T-cell (primary cell): ENCODE measurements around the gene PTGFR. TPM values are rescaled to one million over a fixed set of nuclear protein-coding genes. Genes with fewer than 3 reads are reported as not detected.

ENCODE experiments used
- ATAC-seq, 4 experiments: fragments of 200-7000 bp in 3 of 4; fragments of 150-1000 bp in 1 of 4; cut with Tn5 transposase; replicated peaks in 1 of 4; 1 replicate in 3 of 4; 2 replicates in 1 of 4; pipeline ENCODE4 v1.10.0; 2021; ENCODE audit warnings: moderate library complexity in 3 of 4, mild to moderate bottlenecking in 2 of 4, moderate number of reproducible peaks in 1 of 4
- CTCF ChIA-PET, 2 donors: fragments of 300-600 bp; sonication (Branson Sonifier 250); formaldehyde crosslinking; loops; one replicate each; lab custom pipeline; 2022; ENCODE audit warnings: antibody characterized with exemption in 2 of 2; lab: Charles Lee
- POLR2A ChIA-PET, 2 donors: fragments of 300-600 bp; sonication (Branson Sonifier 250); formaldehyde crosslinking; loops; one replicate each; lab custom pipeline; 2022; ENCODE audit warnings: antibody characterized with exemption in 2 of 2; lab: Charles Lee
- DNase-seq, 35 experiments: peaks; one replicate each; pipeline versions ENCODE4 v3.0.0 to v3.0.0-alpha.2; 2013 to 2023
- H3K27ac ChIP-seq: one replicate; pipeline ENCODE4 v1.5.1; 2013; ENCODE audit warnings: low read length
- H3K27me3 ChIP-seq, 2 experiments: replicated peaks in 1 of 2; 1 replicate in 1 of 2; 2 replicates in 1 of 2; pipeline versions ENCODE4 v1.6.1 to v1.7.0; 2013; ENCODE audit warnings: low read length in 1 of 2, mixed read lengths in 1 of 2; ENCODE audit not compliant: control insufficient read depth in 2 of 2, insufficient read depth in 2 of 2; ENCODE audit errors: extremely low read depth in 1 of 2
- H3K36me3 ChIP-seq, 2 donors: 1 replicate in 1 of 2; 2 replicates in 1 of 2; pipeline versions ENCODE4 v1.6.1 to v1.7.0; 2013; ENCODE audit warnings: low read length in 1 of 2; ENCODE audit not compliant: control insufficient read depth in 2 of 2, insufficient read depth in 1 of 2; ENCODE audit errors: extremely low read depth in 1 of 2
- H3K4me1 ChIP-seq, 2 experiments: 1 replicate in 1 of 2; 2 replicates in 1 of 2; pipeline versions ENCODE4 v1.6.1 to v1.7.0; 2013; ENCODE audit warnings: low read length in 2 of 2, mixed read lengths in 1 of 2; ENCODE audit not compliant: insufficient read depth in 2 of 2, control insufficient read depth in 1 of 2; ENCODE audit errors: extremely low read depth in 1 of 2
- H3K4me3 ChIP-seq, 2 donors: 1 replicate in 1 of 2; 2 replicates in 1 of 2; pipeline versions ENCODE4 v1.5.1 to v1.7.0; 2013; ENCODE audit warnings: mild to moderate bottlenecking in 2 of 2, low read length in 1 of 2, moderate library complexity in 1 of 2; ENCODE audit not compliant: control insufficient read depth in 1 of 2; ENCODE audit errors: extremely low read depth in 1 of 2
- H3K9me3 ChIP-seq: 2 replicates; pipeline ENCODE4 v1.7.0; 2013
- H3K27ac Mint-ChIP-seq, 2 donors: one replicate each; pipeline ENCODE4 v1.8.0; 2020 to 2021; ENCODE audit warnings: mild to moderate bottlenecking in 2 of 2, mixed read lengths in 2 of 2
- H3K27me3 Mint-ChIP-seq, 2 donors: one replicate each; pipeline ENCODE4 v1.8.0; 2021 to 2022; ENCODE audit warnings: mixed read lengths in 2 of 2
- H3K36me3 Mint-ChIP-seq: one replicate; pipeline ENCODE4 v1.8.0; 2021; ENCODE audit warnings: mixed read lengths
- H3K4me1 Mint-ChIP-seq, 3 donors: one replicate each; pipeline ENCODE4 v1.8.0; 2020 to 2022; ENCODE audit warnings: mixed read lengths in 3 of 3, mild to moderate bottlenecking in 1 of 3
- H3K4me3 Mint-ChIP-seq, 3 donors: one replicate each; pipeline ENCODE4 v1.8.0; 2020 to 2022; ENCODE audit warnings: mild to moderate bottlenecking in 3 of 3, mixed read lengths in 3 of 3, moderate library complexity in 3 of 3
- H3K9me3 Mint-ChIP-seq, 3 donors: one replicate each; pipeline ENCODE4 v1.8.0; 2020 to 2022; ENCODE audit warnings: mixed read lengths in 3 of 3
- WGBS: methylation state at CpG from one replicate; pipeline ENCODE4 v1.1.5; 2013; ENCODE audit warnings: missing lambda C conversion rate; ENCODE audit not compliant: insufficient coverage; 5-methylcytosine and 5-hydroxymethylcytosine counted together
- total RNA-seq, 35 experiments: library from RNA in 6 of 35; stranded (reverse) in 6 of 35; fragments of 120-200 nt in 1 of 35; gene quantifications; one replicate each; pipeline versions ENCODE4 v1.2.1 to v1.2.4 and lab custom pipeline; 2013 to 2026

The PTGFR gene
- total RNA-seq, 5 donors from 2014 or later (not counting 1 experiment from before 2014, with no cell fraction given) = 0.13 TPM; not detected in 4

- DNase-seq = no peak
- H3K4me1 ChIP-seq = no peaks in the 10 kb centered on the region
- ATAC-seq = no peak
- no peaks in the 10 kb centered on the region for H3K9me3 ChIP-seq
- Mint-ChIP-seq H3K27ac (no peak overlapping the region), H3K36me3 (no peaks in the 10 kb centered on the region), H3K27me3 (peaks cover 12 to 19% of the 10 kb centered on the region in 2 donors), H3K9me3 (peaks cover 4 to 5% (median 4%) of the 10 kb centered on the region in 3 donors), H3K4me3 (no peak overlapping the region), H3K4me1 (no peaks in the 10 kb centered on the region)
- no peak overlapping the region for H3K4me3 ChIP-seq
- POLR2A ChIA-PET = no interaction called here
- CTCF ChIA-PET = interaction anchor here in 1 of 2 donors (0.6 to 0.7 kb wide), 3 partner anchors 48 to 432 kb away, joined by 3 read pairs; no protein-coding TSS in a partner anchor
- H3K27ac ChIP-seq = no peak overlapping the region
- H3K36me3 ChIP-seq = no peaks in the 10 kb centered on the region
- no peaks in the 10 kb centered on the region for H3K27me3 ChIP-seq
Observed at GRCh38 chr1:78559680-78560079, 68.9 kb downstream of the PTGFR start.

- POLR2A ChIA-PET = no interaction called here
- no peaks in the 10 kb centered on the region for H3K4me1 ChIP-seq
- no peaks in the 10 kb centered on the region for H3K9me3 ChIP-seq
Observed at GRCh38 chr1:78560811-78561210, 70.0 kb downstream of the PTGFR start.

GRCh38 chr1:78561856-78562255, 71.1 kb downstream of the PTGFR start:
- no peaks in the 10 kb centered on the region for H3K36me3 Mint-ChIP-seq
- H3K27ac Mint-ChIP-seq = no peak overlapping the region
- H3K4me1 Mint-ChIP-seq = no peaks in the 10 kb centered on the region
- no peak for DNase-seq
- no peaks in the 10 kb centered on the region for H3K27me3 ChIP-seq
- H3K27ac ChIP-seq = no peak overlapping the region
- POLR2A ChIA-PET = no interaction called here
- H3K27me3 Mint-ChIP-seq = peaks cover 3 to 9% of the 10 kb centered on the region in 2 donors
- CTCF ChIA-PET = no interaction called here
- H3K9me3 Mint-ChIP-seq = peaks cover 0 to 4% (median 0%) of the 10 kb centered on the region in 3 donors
- WGBS = 100% methylated on average over 1 of the region's 2 CpGs
- H3K36me3 ChIP-seq = no peaks in the 10 kb centered on the region
- H3K4me3 ChIP-seq = no peak overlapping the region
- no peaks in the 10 kb centered on the region for H3K9me3 ChIP-seq
- no peak for ATAC-seq
- H3K4me1 ChIP-seq = no peaks in the 10 kb centered on the region
- H3K4me3 Mint-ChIP-seq = no peak overlapping the region

More at GRCh38 chr1:78560811-78561210, 70.0 kb downstream of the PTGFR start:
- Histone ChIP-seq H3K4me3 (no peak overlapping the region), H3K27ac (no peak overlapping the region), H3K36me3 (no peaks in the 10 kb centered on the region), H3K27me3 (no peaks in the 10 kb centered on the region)
- WGBS = no CpG with 5 or more reads among the region's 1 CpG
- Mint-ChIP-seq H3K4me3 (no peak overlapping the region), H3K27me3 (peaks cover 9 to 14% of the 10 kb centered on the region in 2 donors), H3K9me3 (peaks cover 0 to 4% (median 4%) of the 10 kb centered on the region in 3 donors), H3K4me1 (no peaks in the 10 kb centered on the region), H3K27ac (no peak overlapping the region), H3K36me3 (no peaks in the 10 kb centered on the region)
- ATAC-seq = no peak
- CTCF ChIA-PET = no interaction called here
- no peak for DNase-seq

GRCh38 chr1:78565393-78565792, 74.6 kb downstream of the PTGFR start:
- CTCF ChIA-PET = no interaction called here
- ATAC-seq (no peak), DNase-seq (no peak)
- H3K27ac ChIP-seq = no peak overlapping the region
- no peaks in the 10 kb centered on the region for H3K9me3 ChIP-seq
- no peak overlapping the region for H3K4me3 Mint-ChIP-seq
- no peaks in the 10 kb centered on the region for H3K4me1 ChIP-seq
- POLR2A ChIA-PET = no interaction called here
- no peaks in the 10 kb centered on the region for H3K4me1 Mint-ChIP-seq
- no peaks in the 10 kb centered on the region for H3K36me3 ChIP-seq
- no peaks in the 10 kb centered on the region for H3K27me3 Mint-ChIP-seq
- H3K9me3 Mint-ChIP-seq = peaks cover 0 to 4% (median 0%) of the 10 kb centered on the region in 3 donors
- no peaks in the 10 kb centered on the region for H3K27me3 ChIP-seq
- no peak overlapping the region for H3K4me3 ChIP-seq
- H3K36me3 Mint-ChIP-seq = no peaks in the 10 kb centered on the region
- no CpG with 5 or more reads among the region's 2 CpGs for WGBS
- H3K27ac Mint-ChIP-seq = no peak overlapping the region

GRCh38 chr1:78570539-78570938, 79.8 kb downstream of the PTGFR start:
- H3K9me3 ChIP-seq = no peaks in the 10 kb centered on the region
- ChIA-PET POLR2A (no interaction called here), CTCF (no interaction called here)
- Mint-ChIP-seq H3K9me3 (peaks cover 0 to under 1% (median 0%) of the 10 kb centered on the region in 3 donors), H3K36me3 (no peaks in the 10 kb centered on the region), H3K27ac (no peak overlapping the region), H3K4me3 (no peak overlapping the region), H3K27me3 (no peaks in the 10 kb centered on the region), H3K4me1 (no peaks in the 10 kb centered on the region)
- H3K27ac ChIP-seq = no peak overlapping the region
- H3K36me3 ChIP-seq = no peaks in the 10 kb centered on the region
- 60% methylated on average over 1 of the region's 2 CpGs for WGBS
- no peaks in the 10 kb centered on the region for H3K27me3 ChIP-seq
- H3K4me3 ChIP-seq = no peak overlapping the region
- ATAC-seq (no peak), DNase-seq (no peak)
- H3K4me1 ChIP-seq = no peaks in the 10 kb centered on the region

GRCh38 chr1:78577257-78578100, 86.7 kb downstream of the PTGFR start:
- Mint-ChIP-seq H3K27me3 (no peaks in the 10 kb centered on the region), H3K36me3 (no peaks in the 10 kb centered on the region), H3K9me3 (no peaks in the 10 kb centered on the region), H3K4me3 (no peak overlapping the region), H3K27ac (no peak overlapping the region), H3K4me1 (no peaks in the 10 kb centered on the region)
- Histone ChIP-seq H3K27ac (no peak overlapping the region), H3K36me3 (no peaks in the 10 kb centered on the region), H3K9me3 (no peaks in the 10 kb centered on the region), H3K4me3 (no peak overlapping the region), H3K27me3 (no peaks in the 10 kb centered on the region), H3K4me1 (no peaks in the 10 kb centered on the region)
- DNase-seq = no peak
- 100% methylated on average over 1 of the region's 9 CpGs for WGBS
- POLR2A ChIA-PET = no interaction called here
- CTCF ChIA-PET = no interaction called here
- no peak for ATAC-seq
